Measurements from ENCODE around the gene ADORA2A.

ADORA2A gene

GRCh38 chr22:24408630-24409029 lies 18.8 kb upstream of the ADORA2A start:
- no peak for TF ChIP-seq CTCF (IDR thresholded peaks at IDR 0.05; ENCODE audit: low read depth, low read length)
- H3K4me3 ChIP-seq (ENCODE audit: low read depth, low read length): no peak overlapping the region

- H3K4me3 ChIP-seq (ENCODE audit: low read depth, low read length): no peak overlapping the region
- no peak for TF ChIP-seq CTCF (IDR thresholded peaks at IDR 0.05; ENCODE audit: low read depth, low read length)
Measured at GRCh38 chr22:24409707-24410106, 17.7 kb upstream of the ADORA2A start.

GRCh38 chr22:24410110-24410856 lies 17.1 kb upstream of the ADORA2A start:
- TF ChIP-seq CTCF (IDR thresholded peaks at IDR 0.05; ENCODE audit: low read depth, low read length): no peak
- H3K4me3 ChIP-seq (ENCODE audit: low read depth, low read length): no peak overlapping the region

- no peak overlapping the region for H3K4me3 ChIP-seq (ENCODE audit: low read depth, low read length)
- TF ChIP-seq CTCF (IDR thresholded peaks at IDR 0.05; ENCODE audit: low read depth, low read length): no peak
Measured at GRCh38 chr22:24411256-24412004, 16.0 kb upstream of the ADORA2A start.

- no peak for TF ChIP-seq CTCF (IDR thresholded peaks at IDR 0.05; ENCODE audit: low read depth, low read length)
- no peak overlapping the region for H3K4me3 ChIP-seq (ENCODE audit: low read depth, low read length)
Measured at GRCh38 chr22:24412274-24412673, 15.1 kb upstream of the ADORA2A start.

GRCh38 chr22:24413271-24413670 lies 14.1 kb upstream of the ADORA2A start:
- TF ChIP-seq CTCF (IDR thresholded peaks at IDR 0.05; ENCODE audit: low read depth, low read length): no peak
- H3K4me3 ChIP-seq (ENCODE audit: low read depth, low read length): no peak overlapping the region

- H3K4me3 ChIP-seq (ENCODE audit: low read depth, low read length): no peak overlapping the region
- no peak for TF ChIP-seq CTCF (IDR thresholded peaks at IDR 0.05; ENCODE audit: low read depth, low read length)
Measured at GRCh38 chr22:24413736-24414385, 13.5 kb upstream of the ADORA2A start.
